Heart left ventricle (tissue), 16 donors: ENCODE data around the gene STIM1. TPM values are rescaled to one million over a fixed set of nuclear protein-coding genes. Genes with fewer than 3 reads are reported as not detected.

Source experiments
- ATAC-seq, 4 donors: fragments of 200-7000 bp; cut with Tn5 transposase; one replicate each; pipeline ENCODE4 v1.9.1; 2020 to 2022; ENCODE audit warnings: moderate library complexity in 4 of 4, mild to moderate bottlenecking in 3 of 4, moderate number of reproducible peaks in 1 of 4
- DNase-seq, 5 donors: peaks; one replicate each; pipeline ENCODE4 v3.0.0-alpha.2; 2020
- H3K27ac ChIP-seq, 12 donors: fragments of 200-600 bp; sonication (generic) in 4 of 12; one replicate each; pipeline versions ENCODE4 v1.5.0 to v1.8.0; 2016 to 2022; ENCODE audit warnings: mild to moderate bottlenecking in 2 of 12
- H3K27me3 ChIP-seq, 9 donors: fragments of 200-600 bp; sonication (generic) in 2 of 9; one replicate each; pipeline versions ENCODE4 v1.5.1 to v1.8.0; 2016 to 2022; ENCODE audit warnings: mild to moderate bottlenecking in 3 of 9
- H3K36me3 ChIP-seq, 9 donors: fragments of 200-600 bp; sonication (generic) in 2 of 9; one replicate each; pipeline versions ENCODE4 v1.5.0 to v1.8.0; 2018 to 2022; ENCODE audit warnings: mild to moderate bottlenecking in 2 of 9
- H3K4me1 ChIP-seq, 12 donors: fragments of 200-600 bp; sonication (generic) in 4 of 12; one replicate each; pipeline versions ENCODE4 v1.5.0 to v1.8.0; 2016 to 2022; ENCODE audit warnings: mild to moderate bottlenecking in 3 of 12
- H3K4me3 ChIP-seq, 12 donors: fragments of 200-600 bp; sonication (generic) in 4 of 12; one replicate each; pipeline versions ENCODE4 v1.5.0 to v1.8.0; 2017 to 2022; ENCODE audit warnings: mild to moderate bottlenecking in 9 of 12, moderate library complexity in 4 of 12
- H3K9me3 ChIP-seq, 12 donors: fragments of 200-600 bp; sonication (generic) in 4 of 12; one replicate each; pipeline versions ENCODE4 v1.5.0 to v1.8.0; 2016 to 2022; ENCODE audit warnings: mild to moderate bottlenecking in 1 of 12
- CTCF ChIP-seq, 12 donors: fragments of 200-600 bp; sonication (generic) in 4 of 12; IDR thresholded peaks; one replicate each; pipeline versions ENCODE4 v1.5.0 to v1.8.0; 2018 to 2022; ENCODE audit warnings: antibody characterized with exemption in 12 of 12, mild to moderate bottlenecking in 5 of 12
- POLR2A ChIP-seq, 2 donors: fragments of 450-650 bp; IDR thresholded peaks; one replicate each; pipeline ENCODE4 v1.6.1; 2017; ENCODE audit warnings: antibody characterized with exemption in 2 of 2, mild to moderate bottlenecking in 2 of 2, moderate library complexity in 2 of 2
- WGBS, 4 donors: extraction: QIAGEN DNeasy Blood & Tissue Kit in 2 of 4; methylation state at CpG; one replicate each; pipeline versions ENCODE4 v1.1.5 to v1.1.7; 2013 to 2018; 5-methylcytosine and 5-hydroxymethylcytosine counted together
- intact Hi-C, 10 donors: fragments of 100-400 bp; cut with DNase I; formaldehyde crosslinking; loops; one replicate each; pipeline versions ENCODE4 v1.11.1 to v1.14.2; 2022
- polyA plus RNA-seq, 2 donors: library from polyadenylated mRNA; stranded (reverse); fragments of 200-250 nt; gene quantifications; one replicate each; pipeline ENCODE4 v1.2.3, GENCODE V29; 2013
- total RNA-seq, 9 donors: library from RNA; depleted of rRNA in 2 of 9; stranded (reverse); fragments of >200 nt in 2 of 9; fragmentation: NEBNext Ultra II Directional in 3 of 9; extraction: Animal tissue kit (Norgen Biotek cat#: 25700) in 3 of 9; gene quantifications; one replicate each; pipeline versions ENCODE4 v1.1.0 to v1.2.4, GENCODE V29; 2016 to 2023
- donor health status: ischemic (EF 13 %, LVEDD 7.1; RV severe dilation, severe dysfunction).
- donor health status: healthy with polysubstance abuse.
- donor health status: DM: no; HTN: yes; CAD: no.
- donor health status: DM: no; HTN: no; CAD: no.
- donor health status: ischemic (EF 25% LVEDD 6.9; RV normal size, moderate dysfunction).
- donor health status: ischemic (EF 25% LVEDD 5.7; RV mildly dilated, moderate dysfunction).
- donor health status: healthy.
- donor health status: DM: yes; HTN: yes; CAD: no.
- donor health status: ischemic (EF 35%, LVEDD 5.7; RV mildly dilated, moderate dysfunction).
- donor health status: nonischemic (EF 11% LVEDD 7.7; RV severe dilation, severe dysfunction).
- donor health status: DM: yes; HTN: yes; CAD: no.
- donor health status: PGD.
- donor health status: ischemic (EF 29% LVEDD 5.4; RV normal size, mild dysfunction).
- donor health status: nonischemic (EF 23%, LVEDD 6.1; RV moderate dilation, normal function).

STIM1 gene
- total and polyA plus RNA-seq, 11 donors, result 13.2 to 42.9 (median 28.9) TPM

GRCh38 chr11:4040461-4040860, 185.0 kb downstream of the STIM1 start:
- TF ChIP-seq POLR2A (IDR thresholded peaks at IDR 0.05) (no peak), CTCF (IDR thresholded peaks at IDR 0.05) (no peak)
- DNase-seq (no peak), ATAC-seq (no peak)
- WGBS, 4 donors, result 70 to 86% (median 82%) methylated on average over 1 of the region's 1 CpG
- no peak overlapping the region for H3K27ac ChIP-seq
- peaks cover 2 to 28% (median 20%) of the 10 kb centered on the region in 12 donors for H3K4me1 ChIP-seq
- no peaks in the 10 kb centered on the region for H3K36me3 ChIP-seq
- H3K9me3 ChIP-seq, result peaks cover 0 to 4% (median 0%) of the 10 kb centered on the region in 12 donors
- H3K27me3 ChIP-seq, result no peaks in the 10 kb centered on the region
- intact Hi-C loops, result loop anchor here in 3 of 10 donors (5.0 to 10.0 kb wide), 2 partner anchors 93 to 96 kb away; no protein-coding TSS in a partner anchor
- no peak overlapping the region for H3K4me3 ChIP-seq

GRCh38 chr11:4041731-4042391, 186.4 kb downstream of the STIM1 start:
- no peaks in the 10 kb centered on the region for H3K36me3 ChIP-seq
- H3K9me3 ChIP-seq, result peaks cover 0 to 3% (median 0%) of the 10 kb centered on the region in 12 donors
- DNase-seq (no peak), ATAC-seq (no peak)
- WGBS, 4 donors, result 89 to 90% (median 90%) methylated on average over 6 of the region's 6 CpGs
- no peak overlapping the region for H3K4me3 ChIP-seq
- no peaks in the 10 kb centered on the region for H3K27me3 ChIP-seq
- H3K4me1 ChIP-seq, result peaks cover 2 to 28% (median 23%) of the 10 kb centered on the region in 12 donors
- intact Hi-C loops, result loop anchor here in 3 of 10 donors (5.0 to 10.0 kb wide), 2 partner anchors 95 to 97 kb away; no protein-coding TSS in a partner anchor
- H3K27ac ChIP-seq, result no peak overlapping the region
- TF ChIP-seq POLR2A (IDR thresholded peaks at IDR 0.05) (no peak), CTCF (IDR thresholded peaks at IDR 0.05) (no peak)

- 36 to 45% (median 42%) methylated on average over 4 of the region's 4 CpGs for WGBS, 4 donors
- ATAC-seq (peak; percentile 48 to 74 (median 62)), DNase-seq (peak in 2 of 5 donors; percentile 34 to 60)
- TF ChIP-seq POLR2A (IDR thresholded peaks at IDR 0.05) (no peak), CTCF (IDR thresholded peaks at IDR 0.05) (no peak)
- H3K9me3 ChIP-seq, result no peaks in the 10 kb centered on the region
- H3K4me1 ChIP-seq, result peaks cover 2 to 28% (median 23%) of the 10 kb centered on the region in 12 donors
- intact Hi-C loops, result loop anchor here in 3 of 10 donors (5.0 to 10.0 kb wide), 2 partner anchors 98 to 100 kb away; no protein-coding TSS in a partner anchor
- H3K27ac ChIP-seq, result peak overlapping the region in 6 of 12 donors; percentile 15 to 49 (median 36)
- no peak overlapping the region for H3K4me3 ChIP-seq
- no peaks in the 10 kb centered on the region for H3K36me3 ChIP-seq
- no peaks in the 10 kb centered on the region for H3K27me3 ChIP-seq
These were observed 189.6 kb downstream of the STIM1 start for GRCh38 chr11:4044976-4045646.

GRCh38 chr11:4048340-4048739, 192.9 kb downstream of the STIM1 start:
- intact Hi-C loops, result loop anchor here in 2 of 10 donors (10.0 kb wide), 1 partner anchor 104 kb away; no protein-coding TSS in a partner anchor

More at GRCh38 chr11:4048340-4048739, 192.9 kb downstream of the STIM1 start:
- ATAC-seq (no peak), DNase-seq (no peak)
- peaks cover 2 to 24% (median 18%) of the 10 kb centered on the region in 12 donors for H3K4me1 ChIP-seq
- TF ChIP-seq POLR2A (IDR thresholded peaks at IDR 0.05), result no peak
- no peak for TF ChIP-seq CTCF (IDR thresholded peaks at IDR 0.05)
- H3K27me3 ChIP-seq, result no peaks in the 10 kb centered on the region
- no peaks in the 10 kb centered on the region for H3K9me3 ChIP-seq
- H3K4me3 ChIP-seq, result no peak overlapping the region
- no peak overlapping the region for H3K27ac ChIP-seq
- H3K36me3 ChIP-seq, result peaks cover 0 to 6% (median 0%) of the 10 kb centered on the region in 9 donors
